C4-2B (cell line): ENCODE measurements around the gene TCF7L1.

Experiments used
- H3K27ac ChIP-seq: fragments of 450-650 bp; 2 replicates; pipeline ENCODE4 v1.5.1; 2017
- CTCF ChIP-seq: fragments of 450-650 bp; conservative IDR thresholded peaks from 2 replicates; pipeline ENCODE4 v1.5.1; 2017; ENCODE audit warnings: mild to moderate bottlenecking
- ZFX ChIP-seq: fragments of 450-650 bp; IDR thresholded peaks from 2 replicates; pipeline ENCODE4 v1.6.1; 2017

The TCF7L1 gene

GRCh38 chr2:85238607-85239006, 105.4 kb downstream of the TCF7L1 start:
- H3K27ac ChIP-seq, result no peak overlapping the region
- TF ChIP-seq CTCF (no peak), ZFX (no peak)

- TF ChIP-seq CTCF (no peak), ZFX (no peak)
- H3K27ac ChIP-seq, result no peak overlapping the region
Measured at GRCh38 chr2:85239102-85239501, 105.9 kb downstream of the TCF7L1 start.

GRCh38 chr2:85240055-85240454, 106.9 kb downstream of the TCF7L1 start:
- TF ChIP-seq CTCF (no peak), ZFX (no peak)
- H3K27ac ChIP-seq, result no peak overlapping the region

- H3K27ac ChIP-seq, result no peak overlapping the region
- TF ChIP-seq ZFX (no peak), CTCF (no peak)
Measured at GRCh38 chr2:85242321-85242720, 109.1 kb downstream of the TCF7L1 start.

- H3K27ac ChIP-seq, result no peak overlapping the region
- TF ChIP-seq ZFX, result no peak
- TF ChIP-seq CTCF, result peak; percentile 68
Measured at GRCh38 chr2:85243101-85244072, 110.2 kb downstream of the TCF7L1 start.

GRCh38 chr2:85244828-85245227, 111.6 kb downstream of the TCF7L1 start:
- H3K27ac ChIP-seq, result no peak overlapping the region
- TF ChIP-seq ZFX (no peak), CTCF (no peak)

- H3K27ac ChIP-seq, result no peak overlapping the region
- TF ChIP-seq CTCF (no peak), ZFX (no peak)
Measured at GRCh38 chr2:85245891-85246290, 112.7 kb downstream of the TCF7L1 start.
